GM06990 (cell line): ENCODE measurements around the gene TMEM174.

Experiments used
- DNase-seq: peaks from one replicate; pipeline ENCODE4 v3.0.0-alpha.2; 2011; ENCODE audit not compliant: insufficient read length; ENCODE audit errors: extremely low read depth
- H3K27me3 ChIP-seq: replicated peaks from 2 replicates; pipeline ENCODE4 v1.6.0; 2011; ENCODE audit warnings: low read length; ENCODE audit not compliant: control insufficient read depth, insufficient read depth
- H3K36me3 ChIP-seq: 2 replicates; pipeline ENCODE4 v1.5.1; 2011; ENCODE audit warnings: low read length; ENCODE audit not compliant: control insufficient read depth, insufficient read depth
- H3K4me3 ChIP-seq: replicated peaks from 2 replicates; pipeline ENCODE4 v1.5.1; 2011; ENCODE audit warnings: low read depth, mild to moderate bottlenecking, control low read depth, low read length
- CTCF ChIP-seq: IDR thresholded peaks from 2 replicates; pipeline ENCODE4 v1.5.1; 2011; ENCODE audit warnings: low read length, control low read depth, mild to moderate bottlenecking, inconsistent platforms; ENCODE audit not compliant: insufficient read depth, poor library complexity, severe bottlenecking

TMEM174 gene

GRCh38 chr5:73137563-73138530, 35.1 kb upstream of the TMEM174 start:
- Histone ChIP-seq H3K36me3 (no peaks in the 10 kb centered on the region), H3K4me3 (no peak overlapping the region), H3K27me3 (no peaks in the 10 kb centered on the region; the same call in 1 of the 2 replicates)
- no peak for DNase-seq
- no peak for TF ChIP-seq CTCF

- no peak for DNase-seq
- no peak for TF ChIP-seq CTCF
- H3K27me3 ChIP-seq: no peaks in the 10 kb centered on the region; the same call in 1 of the 2 replicates
Observed at GRCh38 chr5:73139485-73139884, 33.5 kb upstream of the TMEM174 start.

GRCh38 chr5:73140801-73141200, 32.2 kb upstream of the TMEM174 start:
- no peak for DNase-seq
- no peak overlapping the region for H3K4me3 ChIP-seq
- peaks cover 1% of the 10 kb centered on the region; the same call in 1 of the 2 replicates for H3K27me3 ChIP-seq
- no peak for TF ChIP-seq CTCF
- no peaks in the 10 kb centered on the region for H3K36me3 ChIP-seq

More at GRCh38 chr5:73139485-73139884, 33.5 kb upstream of the TMEM174 start:
- H3K36me3 ChIP-seq: no peaks in the 10 kb centered on the region
- no peak overlapping the region for H3K4me3 ChIP-seq

GRCh38 chr5:73142035-73142434, 31.0 kb upstream of the TMEM174 start:
- TF ChIP-seq CTCF: no peak
- H3K4me3 ChIP-seq: no peak overlapping the region
- DNase-seq: no peak
- H3K27me3 ChIP-seq: peaks cover 1% of the 10 kb centered on the region; the same call in 1 of the 2 replicates
- no peaks in the 10 kb centered on the region for H3K36me3 ChIP-seq

GRCh38 chr5:73143716-73144115, 29.3 kb upstream of the TMEM174 start:
- no peaks in the 10 kb centered on the region for H3K36me3 ChIP-seq
- peaks cover 1% of the 10 kb centered on the region; the same call in 1 of the 2 replicates for H3K27me3 ChIP-seq
- DNase-seq: no peak
- no peak overlapping the region for H3K4me3 ChIP-seq
- no peak for TF ChIP-seq CTCF
